HepG2 (cell line): ENCODE data around the gene SERPINI1. TPM values are rescaled to one million over a fixed set of nuclear protein-coding genes. Genes with fewer than 3 reads are reported as not detected.

Experiments
- ATAC-seq: fragments of 200-7000 bp; cut with Tn5 transposase; 3 replicates; pipeline ENCODE4 v1.9.1; 2020; ENCODE audit warnings: mild to moderate bottlenecking, moderate library complexity
- BruUV-seq: library from RNA; stranded (reverse); fragments of 400-500 nt; replicated peaks from 2 replicates; lab custom pipeline; 2021; lab: Mats Ljungman, UMichigan
- CTCF ChIA-PET: fragments of 300-600 bp; formaldehyde crosslinking; extraction: SDS; loops from one replicate; lab custom pipeline; 2021; ENCODE audit warnings: low total read pairs, inconsistent platforms, low intra/inter-chr PET ratio; lab: Yijun Ruan, JAX
- POLR2A ChIA-PET: fragments of 350-600 bp; sonication (Branson Sonifier 250); formaldehyde crosslinking; loops from one replicate; lab custom pipeline; 2020; ENCODE audit warnings: antibody characterized with exemption, inconsistent platforms; lab: Yijun Ruan, JAX
- DNase-seq: peaks from one replicate; pipeline ENCODE4 v3.0.0-alpha.2; 2015; ENCODE audit warnings: low spot score
- FAIRE-seq: peaks from 3 replicates; lab custom pipeline; 2011; peaks lifted over from hg19 to GRCh38; lab: Jason Lieb, UNC
- H2AFZ ChIP-seq: one replicate; pipeline ENCODE4 v1.6.1; 2011; ENCODE audit warnings: low read length, inconsistent platforms
- H3K27ac ChIP-seq: fragments of 300-600 bp; 3 replicates; pipeline ENCODE4 v1.8.0; 2011; ENCODE audit warnings: mixed run types, mild to moderate bottlenecking, mixed read lengths, low read length, inconsistent platforms; ENCODE audit not compliant: insufficient read depth; ENCODE audit errors: extremely low read length
- H3K27me3 ChIP-seq, 2 experiments: fragments of 200-600 bp in 1 of 2; 2 replicates in 1 of 2; 3 replicates in 1 of 2; pipeline versions ENCODE4 v1.6.0 to v1.8.0; 2011; ENCODE audit warnings: low read length in 2 of 2, mild to moderate bottlenecking in 2 of 2, moderate library complexity in 2 of 2, inconsistent platforms in 1 of 2; ENCODE audit not compliant: insufficient read depth in 2 of 2, control insufficient read depth in 1 of 2
- H3K36me3 ChIP-seq, 2 experiments: fragments of 200-600 bp in 1 of 2; replicated peaks in 1 of 2; 2 replicates in 1 of 2; 3 replicates in 1 of 2; pipeline versions ENCODE4 v1.5.1 to v1.8.0; 2011; ENCODE audit warnings: low read length in 2 of 2, inconsistent platforms in 1 of 2; ENCODE audit not compliant: insufficient read depth in 2 of 2, control insufficient read depth in 1 of 2
- H3K4me1 ChIP-seq: 2 replicates; pipeline ENCODE4 v1.5.1; 2012; ENCODE audit warnings: low read length, inconsistent platforms; ENCODE audit not compliant: insufficient read depth
- H3K4me2 ChIP-seq: 2 replicates; pipeline ENCODE4 v1.6.0; 2011; ENCODE audit warnings: low read depth, low read length, inconsistent platforms
- H3K4me3 ChIP-seq, 3 experiments: fragments of 200-600 bp in 1 of 3; sonication (generic), shearing (Covaris generic) in 1 of 3; replicated peaks in 1 of 3; 2 replicates each; pipeline ENCODE4 v1.5.1; 2011 to 2016; ENCODE audit warnings: low read length in 3 of 3, inconsistent platforms in 2 of 3, low read depth in 2 of 3, mild to moderate bottlenecking in 2 of 3, control low read depth in 1 of 3, mixed read lengths in 1 of 3; ENCODE audit not compliant: insufficient read depth in 1 of 3
- H3K79me2 ChIP-seq: one replicate; pipeline ENCODE4 v1.6.1; 2011; ENCODE audit warnings: low read length, inconsistent platforms; ENCODE audit not compliant: insufficient read depth
- H3K9ac ChIP-seq: 2 replicates; pipeline ENCODE4 v1.6.0; 2011; ENCODE audit warnings: mild to moderate bottlenecking, low read depth, low read length, inconsistent platforms; ENCODE audit not compliant: insufficient read depth
- H3K9me3 ChIP-seq: 2 replicates; pipeline ENCODE4 v1.5.1; 2012; ENCODE audit warnings: mild to moderate bottlenecking, low read length
- H4K20me1 ChIP-seq: 2 replicates; pipeline ENCODE4 v1.6.0; 2011; ENCODE audit warnings: inconsistent platforms, mild to moderate bottlenecking, low read length, moderate library complexity; ENCODE audit not compliant: insufficient read depth
- ATF7 ChIP-seq, 2 experiments: fragments of 450-650 bp in 1 of 2; sonication (generic) in 1 of 2; formaldehyde crosslinking in 1 of 2; IDR thresholded peaks; 2 replicates each; pipeline versions ENCODE4 v1.4.0 to v1.6.1; 2016 to 2020; ENCODE audit warnings: antibody characterized with exemption in 1 of 2, mild to moderate bottlenecking in 1 of 2, missing genetic modification reagents in 1 of 2
- ATM ChIP-seq: fragments of 450-650 bp; IDR thresholded peaks from 2 replicates; pipeline ENCODE4 v1.7.1; 2017; ENCODE audit warnings: mild to moderate bottlenecking, borderline replicate concordance
- HOXA9 ChIP-seq: sonication (generic); formaldehyde crosslinking; IDR thresholded peaks from 2 replicates; pipeline ENCODE4 v1.8.1; 2022; ENCODE audit warnings: missing genetic modification reagents, mild to moderate bottlenecking, moderate library complexity, borderline replicate concordance
- KAT8 ChIP-seq: IDR thresholded peaks from 2 replicates; pipeline ENCODE4 v1.6.1; 2016; ENCODE audit warnings: missing genetic modification reagents, missing compliant biosample characterization
- MBNL3 ChIP-seq: fragments of 250-450 bp; sonication (Bioruptor Pico); conservative IDR thresholded peaks from 2 replicates; pipeline ENCODE4 v1.8.0; 2022; ENCODE audit warnings: mild to moderate bottlenecking, inconsistent platforms
- MYNN ChIP-seq: sonication (generic); formaldehyde crosslinking; IDR thresholded peaks from 2 replicates; pipeline ENCODE4 v1.4.0; 2020; ENCODE audit warnings: mild to moderate bottlenecking, low read depth, missing genetic modification reagents
- TEF ChIP-seq: sonication (generic); formaldehyde crosslinking; IDR thresholded peaks from 2 replicates; pipeline ENCODE4 v1.5.0; 2020; ENCODE audit warnings: missing genetic modification reagents
- ZNF10 ChIP-seq: sonication (generic); formaldehyde crosslinking; IDR thresholded peaks from 2 replicates; pipeline ENCODE4 v1.4.0; 2020; ENCODE audit warnings: mild to moderate bottlenecking, low read depth, missing genetic modification reagents, borderline replicate concordance
- ZNF329 ChIP-seq: sonication (generic); formaldehyde crosslinking; IDR thresholded peaks from 2 replicates; pipeline ENCODE4 v1.9.0; 2021; ENCODE audit warnings: low read depth, mild to moderate bottlenecking, missing genetic modification reagents
- ZNF441 ChIP-seq: sonication (generic); formaldehyde crosslinking; IDR thresholded peaks from 2 replicates; pipeline ENCODE4 v1.7.0; 2021; ENCODE audit warnings: missing genetic modification reagents, borderline replicate concordance
- ZNF446 ChIP-seq: sonication (generic); formaldehyde crosslinking; IDR thresholded peaks from 2 replicates; pipeline ENCODE4 v1.5.0; 2020; ENCODE audit warnings: mild to moderate bottlenecking, missing genetic modification reagents
- ZNF451 ChIP-seq: sonication (generic); formaldehyde crosslinking; IDR thresholded peaks from 2 replicates; pipeline ENCODE4 v1.5.0; 2020; ENCODE audit warnings: mild to moderate bottlenecking, missing genetic modification reagents
- ZNF7 ChIP-seq: IDR thresholded peaks from 2 replicates; pipeline ENCODE4 v1.6.1; 2016; ENCODE audit warnings: missing biosample characterization, missing genetic modification reagents
- ZNF703 ChIP-seq: sonication (generic); formaldehyde crosslinking; IDR thresholded peaks from 2 replicates; pipeline ENCODE4 v1.5.1; 2020; ENCODE audit warnings: missing genetic modification reagents, mild to moderate bottlenecking, moderate library complexity, borderline replicate concordance
- ZNF775 ChIP-seq: sonication (generic); formaldehyde crosslinking; IDR thresholded peaks from 2 replicates; pipeline ENCODE4 v1.4.0; 2020; ENCODE audit warnings: missing genetic modification reagents, mild to moderate bottlenecking, moderate library complexity, borderline replicate concordance
- WGBS: methylation state at CpG from one replicate; pipeline ENCODE4 v1.1.6; 2017; ENCODE audit warnings: low lambda C conversion rate; 5-methylcytosine and 5-hydroxymethylcytosine counted together
- in situ Hi-C: cut with HindIII; loops from 2 replicates; pipeline ENCODE4 v1.10.0; 2017; ENCODE audit warnings: low pct_unique_long_range_greater_than_20kb; ENCODE audit not compliant: extremely low pct_ligation_motif_present
- intact Hi-C: fragments of 100-400 bp; cut with micrococcal nuclease; formaldehyde crosslinking; loops from one replicate; pipeline ENCODE4 v1.10.0; 2022; ENCODE audit not compliant: unreplicated experiment
- polyA plus RNA-seq, 8 experiments: library from polyadenylated mRNA; depleted of rRNA in 3 of 8; stranded (reverse) in 7 of 8; unstranded in 1 of 8; fragments of >200 nt; fragmentation: Illumina TruSeq in 4 of 8; extraction: Trizol in 4 of 8; gene quantifications; 2 replicates each; pipeline versions ENCODE4 v1.2.1 to v1.2.3, GENCODE V29; 2011 to 2016; ENCODE audit warnings: low read depth in 4 of 8, missing spikeins in 1 of 8, mixed read lengths in 1 of 8; ENCODE audit not compliant: insufficient read depth in 1 of 8
- total RNA-seq, 5 experiments: library from RNA; depleted of rRNA; stranded (reverse); fragments of >200 nt; fragmentation: Illumina TruSeq; extraction: Trizol; gene quantifications; 2 replicates each; pipeline ENCODE4 v1.2.3, GENCODE V29; 2016; ENCODE audit warnings: low read depth in 1 of 5
- TF ChIP-seq, protein P1 (sequence below): sonication (generic); formaldehyde crosslinking; conservative IDR thresholded peaks from 2 replicates; pipeline ENCODE4 v1.8.0; 2022; ENCODE audit warnings: mild to moderate bottlenecking, moderate library complexity, missing genetic modification reagents
- TF ChIP-seq, protein P2 (sequence below): sonication (generic); formaldehyde crosslinking; IDR thresholded peaks from 2 replicates; pipeline ENCODE4 v1.4.0; 2020; ENCODE audit warnings: missing genetic modification reagents

SERPINI1 gene
- total and polyA plus RNA-seq, 2 of the 13 experiments (the other 11 are each of a cell fraction or from before 2014, with no cell fraction given), result 14.7 to 58.0 TPM

GRCh38 chr3:167861649-167862048, 126.1 kb downstream of the SERPINI1 start:
- CTCF ChIA-PET, result no interaction called here
- Histone ChIP-seq H3K79me2 (no peaks in the 10 kb centered on the region), H3K36me3 (no peaks in the 10 kb centered on the region), H3K27me3 (no peaks in the 10 kb centered on the region; a peak in 1 of 5 replicates), H3K27ac (no peak overlapping the region), H3K9ac (no peak overlapping the region)
- no peak for DNase-seq
- in situ Hi-C loops, result no loop called here
- TF ChIP-seq, protein P1, sequence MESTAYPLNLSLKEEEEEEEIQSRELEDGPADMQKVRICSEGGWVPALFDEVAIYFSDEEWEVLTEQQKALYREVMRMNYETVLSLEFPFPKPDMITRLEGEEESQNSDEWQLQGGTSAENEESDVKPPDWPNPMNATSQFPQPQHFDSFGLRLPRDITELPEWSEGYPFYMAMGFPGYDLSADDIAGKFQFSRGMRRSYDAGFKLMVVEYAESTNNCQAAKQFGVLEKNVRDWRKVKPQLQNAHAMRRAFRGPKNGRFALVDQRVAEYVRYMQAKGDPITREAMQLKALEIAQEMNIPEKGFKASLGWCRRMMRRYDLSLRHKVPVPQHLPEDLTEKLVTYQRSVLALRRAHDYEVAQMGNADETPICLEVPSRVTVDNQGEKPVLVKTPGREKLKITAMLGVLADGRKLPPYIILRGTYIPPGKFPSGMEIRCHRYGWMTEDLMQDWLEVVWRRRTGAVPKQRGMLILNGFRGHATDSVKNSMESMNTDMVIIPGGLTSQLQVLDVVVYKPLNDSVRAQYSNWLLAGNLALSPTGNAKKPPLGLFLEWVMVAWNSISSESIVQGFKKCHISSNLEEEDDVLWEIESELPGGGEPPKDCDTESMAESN (CRISPR knock-in tag), result no peak
- TF ChIP-seq MBNL3 (CRISPR knock-in tag) (no peak), ZNF441 (CRISPR knock-in tag) (no peak), ZNF446 (CRISPR knock-in tag) (no peak), ZNF703 (CRISPR knock-in tag) (no peak), ZNF10 (CRISPR knock-in tag) (no peak), ZNF775 (CRISPR knock-in tag) (no peak), HOXA9 (CRISPR knock-in tag) (no peak), ZNF329 (no peak), TEF (CRISPR knock-in tag) (no peak), ATM (no peak), KAT8 (CRISPR knock-in tag) (no peak), MYNN (CRISPR knock-in tag) (no peak), ZNF7 (CRISPR knock-in tag) (no peak), ATF7 (IDR thresholded peaks at IDR 0.05) (no peak), ATF7 (CRISPR knock-in tag; IDR thresholded peaks at IDR 0.05) (no peak), ZNF451 (no peak)
- TF ChIP-seq, protein P2, sequence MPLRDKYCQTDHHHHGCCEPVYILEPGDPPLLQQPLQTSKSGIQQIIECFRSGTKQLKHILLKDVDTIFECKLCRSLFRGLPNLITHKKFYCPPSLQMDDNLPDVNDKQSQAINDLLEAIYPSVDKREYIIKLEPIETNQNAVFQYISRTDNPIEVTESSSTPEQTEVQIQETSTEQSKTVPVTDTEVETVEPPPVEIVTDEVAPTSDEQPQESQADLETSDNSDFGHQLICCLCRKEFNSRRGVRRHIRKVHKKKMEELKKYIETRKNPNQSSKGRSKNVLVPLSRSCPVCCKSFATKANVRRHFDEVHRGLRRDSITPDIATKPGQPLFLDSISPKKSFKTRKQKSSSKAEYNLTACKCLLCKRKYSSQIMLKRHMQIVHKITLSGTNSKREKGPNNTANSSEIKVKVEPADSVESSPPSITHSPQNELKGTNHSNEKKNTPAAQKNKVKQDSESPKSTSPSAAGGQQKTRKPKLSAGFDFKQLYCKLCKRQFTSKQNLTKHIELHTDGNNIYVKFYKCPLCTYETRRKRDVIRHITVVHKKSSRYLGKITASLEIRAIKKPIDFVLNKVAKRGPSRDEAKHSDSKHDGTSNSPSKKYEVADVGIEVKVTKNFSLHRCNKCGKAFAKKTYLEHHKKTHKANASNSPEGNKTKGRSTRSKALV (CRISPR knock-in tag), result no peak
- TF ChIP-seq, all 625 proteins: peak for 0
- POLR2A ChIA-PET, result no interaction called here
- no TSS peak for BruUV-seq
- Histone ChIP-seq H3K4me3 (no peak overlapping the region), H3K4me1 (no peaks in the 10 kb centered on the region), H3K4me2 (no peak overlapping the region), H2AFZ (no peak overlapping the region), H3K9me3 (no peaks in the 10 kb centered on the region), H4K20me1 (no peaks in the 10 kb centered on the region)
- 17% methylated on average over 3 of the region's 3 CpGs for WGBS
- intact Hi-C loops, result no loop called here
- FAIRE-seq (no peak), ATAC-seq (no peak)
